Body of pancreas (tissue), 4 donors: ENCODE measurements around the gene SARS1.

Source experiments
- CTCF ChIP-seq, 7 experiments: fragments of 450-650 bp in 4 of 7; fragments of 200-600 bp in 3 of 7; sonication (generic) in 3 of 7; IDR thresholded peaks; one replicate each; pipeline ENCODE4 v1.5.1; 2016 to 2019; ENCODE audit warnings: antibody characterized with exemption in 7 of 7
- POLR2A ChIP-seq, 3 donors: fragments of 450-650 bp; IDR thresholded peaks; one replicate each; pipeline ENCODE4 v1.6.1; 2016; ENCODE audit warnings: antibody characterized with exemption in 3 of 3, mild to moderate bottlenecking in 2 of 3

- TF ChIP-seq POLR2A (IDR thresholded peaks at IDR 0.05) (no peak), CTCF (IDR thresholded peaks at IDR 0.05) (no peak)
Measured at GRCh38 chr1:109250454-109251276, 36.9 kb downstream of the SARS1 start.
